PC-9 (cell line): ENCODE results near the gene WNT1. TPM values are rescaled to one million over a fixed set of nuclear protein-coding genes. Genes with fewer than 3 reads are reported as not detected.

ENCODE experiments used
- BruUV-seq: library from RNA; stranded (reverse); fragments of 400-500 nt; replicated peaks from 2 replicates; lab custom pipeline; 2021; lab: Mats Ljungman, UMichigan
- CTCF ChIA-PET: fragments of 300-600 bp; sonication (Branson Sonifier 250); formaldehyde crosslinking; loops from one replicate; lab custom pipeline; 2022; ENCODE audit warnings: antibody characterized with exemption; lab: Charles Lee
- POLR2A ChIA-PET: fragments of 300-600 bp; sonication (Branson Sonifier 250); formaldehyde crosslinking; loops from one replicate; lab custom pipeline; 2022; ENCODE audit warnings: antibody characterized with exemption; ENCODE audit not compliant: unreplicated experiment; lab: Charles Lee
- DNase-seq, 2 experiments: peaks; one replicate each; pipeline versions ENCODE4 v3.0.0 to v3.0.0-alpha.2; 2015 to 2022; ENCODE audit warnings: mixed read lengths in 1 of 2
- H2AFZ ChIP-seq: fragments of 200-600 bp; sonication (generic); 2 replicates; pipeline ENCODE4 v1.8.1; 2017; ENCODE audit warnings: antibody characterized with exemption
- H3F3A ChIP-seq: fragments of 200-600 bp; sonication (generic); 2 replicates; pipeline ENCODE4 v1.8.1; 2017; ENCODE audit warnings: antibody characterized with exemption, mild to moderate bottlenecking, low read depth; ENCODE audit not compliant: insufficient read depth
- H3K27ac ChIP-seq: fragments of 200-600 bp; sonication (generic); 2 replicates; pipeline ENCODE4 v1.6.1; 2016; ENCODE audit warnings: mixed run types
- H3K27me3 ChIP-seq: fragments of 200-600 bp; sonication (generic); 2 replicates; pipeline ENCODE4 v1.6.1; 2016; ENCODE audit warnings: low read depth, mixed run types; ENCODE audit not compliant: insufficient read depth
- H3K36me3 ChIP-seq: fragments of 200-600 bp; sonication (generic); 2 replicates; pipeline ENCODE4 v1.6.1; 2016; ENCODE audit warnings: low read depth, mixed run types
- H3K4me1 ChIP-seq: fragments of 200-600 bp; sonication (generic); replicated peaks from 2 replicates; pipeline ENCODE4 v1.6.1; 2016; ENCODE audit warnings: mixed run types; ENCODE audit not compliant: insufficient read depth
- H3K4me2 ChIP-seq: fragments of 200-600 bp; sonication (generic); 2 replicates; pipeline ENCODE4 v1.6.1; 2017; ENCODE audit warnings: mixed run types
- H3K4me3 ChIP-seq: fragments of 200-600 bp; sonication (generic); 2 replicates; pipeline ENCODE4 v1.6.1; 2016; ENCODE audit warnings: mixed run types
- H3K79me2 ChIP-seq: fragments of 200-600 bp; sonication (generic); 2 replicates; pipeline ENCODE4 v1.6.1; 2017; ENCODE audit warnings: low read depth, mixed run types
- H3K9me2 ChIP-seq: fragments of 200-600 bp; sonication (generic); 2 replicates; pipeline ENCODE4 v1.8.1; 2017; ENCODE audit warnings: mild to moderate bottlenecking; ENCODE audit not compliant: insufficient read depth
- H3K9me3 ChIP-seq: fragments of 200-600 bp; sonication (generic); 2 replicates; pipeline ENCODE4 v1.8.1; 2016; ENCODE audit warnings: low read depth; ENCODE audit not compliant: insufficient read depth
- H4K20me1 ChIP-seq: fragments of 200-600 bp; sonication (generic); 2 replicates; pipeline ENCODE4 v1.8.1; 2017; ENCODE audit not compliant: insufficient read depth
- CTCF ChIP-seq: fragments of 200-600 bp; sonication (generic); conservative IDR thresholded peaks from 2 replicates; pipeline ENCODE4 v1.6.1; 2017; ENCODE audit warnings: mixed run types, antibody characterized with exemption, mild to moderate bottlenecking, moderate library complexity
- EZH2 ChIP-seq: fragments of 200-600 bp; sonication (generic); IDR thresholded peaks from 2 replicates; pipeline ENCODE4 v1.8.0; 2017; ENCODE audit warnings: antibody characterized with exemption, low read depth
- intact Hi-C: fragments of 100-400 bp; cut with micrococcal nuclease; formaldehyde crosslinking; loops from one replicate; pipeline ENCODE4 v1.10.0; 2022; ENCODE audit not compliant: unreplicated experiment
- total RNA-seq: library from RNA; stranded (reverse); gene quantifications from 2 replicates; pipeline ENCODE4 v1.2.3, GENCODE V29; 2021

The WNT1 gene
- total RNA-seq, 1 experiment from 2014 or later, result not detected

- H3K9me3 ChIP-seq, result no peaks in the 10 kb centered on the region
- H3K27ac ChIP-seq, result no peak overlapping the region
- no TSS peak for BruUV-seq
- H3K9me2 ChIP-seq, result no peaks in the 10 kb centered on the region
- intact Hi-C loops, result loop anchor here (10.0 kb wide), 1 partner anchor 307 kb away; the partner anchor contains the start of gene KANSL2
- H2AFZ ChIP-seq, result no peak overlapping the region
- H4K20me1 ChIP-seq, result no peaks in the 10 kb centered on the region
- peaks cover 11% of the 10 kb centered on the region for H3K4me1 ChIP-seq
- H3K79me2 ChIP-seq, result no peaks in the 10 kb centered on the region
- no peak overlapping the region for H3K4me3 ChIP-seq
- ChIA-PET CTCF (interaction anchor here (0.7 kb wide), 2 partner anchors 113 to 231 kb away, joined by 3 to 4 read pairs; no protein-coding TSS in a partner anchor), POLR2A (no interaction called here)
- peaks cover 22% of the 10 kb centered on the region for H3F3A ChIP-seq
- no peak for TF ChIP-seq EZH2
- no peak for TF ChIP-seq CTCF
- H3K27me3 ChIP-seq, result peaks cover 4% of the 10 kb centered on the region; the same call in 1 of the 2 replicates
- no peak for DNase-seq
- H3K36me3 ChIP-seq, result no peaks in the 10 kb centered on the region
- H3K4me2 ChIP-seq, result no peak overlapping the region
Observed at GRCh38 chr12:48991247-48992050, 13.3 kb downstream of the WNT1 start.

GRCh38 chr12:48993787-48994186, 15.7 kb downstream of the WNT1 start:
- ChIA-PET POLR2A (no interaction called here), CTCF (interaction anchor here (0.6 kb wide), 1 partner anchor 94 kb away, joined by 6 read pairs; no protein-coding TSS in a partner anchor)
- intact Hi-C loops, result loop anchor here (10.0 kb wide), 1 partner anchor 309 kb away; the partner anchor contains the start of gene KANSL2
- peaks cover 4% of the 10 kb centered on the region; the same call in 1 of the 2 replicates for H3K27me3 ChIP-seq
- H3K79me2 ChIP-seq, result no peaks in the 10 kb centered on the region
- TF ChIP-seq EZH2 (no peak), CTCF (no peak)
- H3K27ac ChIP-seq, result no peak overlapping the region
- H3F3A ChIP-seq, result peaks cover 22% of the 10 kb centered on the region
- no peaks in the 10 kb centered on the region for H4K20me1 ChIP-seq
- BruUV-seq, result no TSS peak
- H3K4me2 ChIP-seq, result peak overlapping the region; percentile 27; the same call in 1 of the 2 replicates
- H3K9me2 ChIP-seq, result no peaks in the 10 kb centered on the region
- DNase-seq, result peak in 1 of 2 experiments; percentile 52
- H3K36me3 ChIP-seq, result no peaks in the 10 kb centered on the region
- H2AFZ ChIP-seq, result no peak overlapping the region
- no peak overlapping the region for H3K4me3 ChIP-seq
- peaks cover 11% of the 10 kb centered on the region for H3K4me1 ChIP-seq
- no peaks in the 10 kb centered on the region for H3K9me3 ChIP-seq

DNA sequence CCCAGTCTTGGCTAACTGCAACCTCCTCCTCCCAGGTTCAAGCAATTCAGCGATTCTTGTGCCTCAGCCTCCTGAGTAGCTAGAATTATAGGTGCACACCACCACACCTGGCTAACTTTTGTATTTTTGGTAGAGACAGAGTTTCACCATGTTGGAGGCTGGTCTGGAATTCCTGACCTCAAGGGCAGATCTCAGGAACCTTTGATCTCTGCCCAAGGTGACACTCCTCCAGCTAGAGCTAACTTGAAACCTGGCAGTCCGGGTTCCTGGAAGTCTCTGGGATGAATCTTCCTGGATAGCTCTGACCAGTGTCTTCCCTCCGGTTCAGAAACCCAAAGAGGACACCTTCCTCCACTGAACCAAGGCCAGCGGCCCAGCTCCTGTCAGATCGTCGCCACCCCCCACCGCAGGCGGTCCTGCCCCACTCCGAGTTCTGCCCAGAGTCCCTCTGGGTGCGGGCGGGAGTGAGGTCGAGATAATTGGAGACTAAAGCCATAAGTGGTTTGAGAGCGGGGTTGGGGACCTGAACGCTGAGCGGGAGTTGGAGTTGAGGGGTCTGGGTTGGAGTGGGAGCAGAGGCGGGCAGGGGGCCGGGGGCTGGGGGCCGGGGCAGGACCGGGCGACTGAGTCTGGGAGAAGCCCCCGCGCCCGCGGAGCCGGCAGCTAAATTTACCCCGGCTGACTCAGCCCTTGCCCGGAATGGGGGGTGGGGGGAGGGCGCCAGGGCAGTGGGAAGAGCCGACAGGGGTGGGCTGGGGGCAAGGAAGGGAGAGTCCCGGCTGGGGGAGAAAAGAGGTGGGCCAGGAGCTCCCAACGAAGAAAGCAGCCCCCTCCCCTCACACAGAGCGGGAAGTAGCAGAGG, 16.3 kb downstream of the WNT1 start:
- peaks cover 22% of the 10 kb centered on the region for H3F3A ChIP-seq
- TF ChIP-seq CTCF (no peak), EZH2 (no peak)
- ChIA-PET CTCF (interaction anchor here (0.5 to 0.7 kb wide), 4 partner anchors 12 to 839 kb away, joined by 3 to 12 read pairs (median 3); no protein-coding TSS in a partner anchor), POLR2A (no interaction called here)
- H3K9me2 ChIP-seq, result no peaks in the 10 kb centered on the region
- H3K9me3 ChIP-seq, result no peaks in the 10 kb centered on the region
- peak overlapping the region; percentile 27; the same call in 1 of the 2 replicates for H3K4me2 ChIP-seq
- intact Hi-C loops, result loop anchor here (1.0 to 10.0 kb wide), 6 partner anchors 128 to 452 kb away; partner anchors contain the start of genes CACNB3 and KANSL2
- H3K4me3 ChIP-seq, result no peak overlapping the region
- no peaks in the 10 kb centered on the region for H3K79me2 ChIP-seq
- DNase-seq, result no peak
- BruUV-seq, result no TSS peak
- H4K20me1 ChIP-seq, result no peaks in the 10 kb centered on the region
- H3K36me3 ChIP-seq, result no peaks in the 10 kb centered on the region
- peaks cover 13% of the 10 kb centered on the region for H3K4me1 ChIP-seq
- no peak overlapping the region for H3K27ac ChIP-seq
- no peaks in the 10 kb centered on the region for H3K27me3 ChIP-seq
- H2AFZ ChIP-seq, result no peak overlapping the region
